Tibial nerve (tissue), 4 donors: Measurements from ENCODE around the gene MAPK4.

Source experiments
- EP300 ChIP-seq, 2 donors: sonication (generic); formaldehyde crosslinking; IDR thresholded peaks; one replicate each; pipeline ENCODE4 v1.6.1; 2017; ENCODE audit warnings: antibody characterized with exemption in 2 of 2, mild to moderate bottlenecking in 1 of 2
- POLR2A ChIP-seq, 2 donors: fragments of 450-650 bp; IDR thresholded peaks; one replicate each; pipeline ENCODE4 v1.6.1; 2017; ENCODE audit warnings: antibody characterized with exemption in 2 of 2, mild to moderate bottlenecking in 2 of 2, moderate library complexity in 2 of 2
- TF ChIP-seq, protein P1 (sequence below), 5 experiments: fragments of 200-600 bp in 3 of 5; fragments of 450-650 bp in 2 of 5; sonication (generic) in 3 of 5; IDR thresholded peaks; one replicate each; pipeline ENCODE4 v1.5.1; 2016 to 2019; ENCODE audit warnings: antibody characterized with exemption in 5 of 5, mild to moderate bottlenecking in 3 of 5, moderate library complexity in 2 of 5

DNA sequence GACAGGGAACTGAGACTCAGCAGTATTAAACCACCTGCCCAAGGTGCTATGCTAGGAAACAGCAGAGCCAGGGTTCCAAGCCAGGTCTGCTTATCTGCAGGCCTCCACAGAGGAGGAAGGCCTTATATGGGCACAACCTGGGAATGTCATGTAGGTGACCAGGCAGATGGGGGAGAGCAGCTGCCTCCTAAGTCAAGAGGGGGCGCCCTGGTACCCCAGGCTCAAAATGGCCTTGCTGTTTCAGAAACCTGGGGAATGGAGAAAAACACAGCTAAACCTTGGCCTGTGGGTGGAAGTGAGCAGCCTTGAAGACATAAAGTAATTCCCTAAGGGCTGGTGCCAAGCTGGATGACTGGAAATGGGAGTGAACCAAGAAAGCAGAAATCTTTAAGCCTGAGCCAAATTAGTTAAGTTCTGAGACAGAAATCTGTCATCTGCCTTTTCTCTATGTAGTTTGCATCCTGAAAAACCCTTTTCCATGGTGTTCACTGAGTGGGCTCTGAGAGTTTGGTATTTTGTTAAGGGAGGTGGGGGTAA, 79.1 kb downstream of the MAPK4 start:
- TF ChIP-seq, protein P1, sequence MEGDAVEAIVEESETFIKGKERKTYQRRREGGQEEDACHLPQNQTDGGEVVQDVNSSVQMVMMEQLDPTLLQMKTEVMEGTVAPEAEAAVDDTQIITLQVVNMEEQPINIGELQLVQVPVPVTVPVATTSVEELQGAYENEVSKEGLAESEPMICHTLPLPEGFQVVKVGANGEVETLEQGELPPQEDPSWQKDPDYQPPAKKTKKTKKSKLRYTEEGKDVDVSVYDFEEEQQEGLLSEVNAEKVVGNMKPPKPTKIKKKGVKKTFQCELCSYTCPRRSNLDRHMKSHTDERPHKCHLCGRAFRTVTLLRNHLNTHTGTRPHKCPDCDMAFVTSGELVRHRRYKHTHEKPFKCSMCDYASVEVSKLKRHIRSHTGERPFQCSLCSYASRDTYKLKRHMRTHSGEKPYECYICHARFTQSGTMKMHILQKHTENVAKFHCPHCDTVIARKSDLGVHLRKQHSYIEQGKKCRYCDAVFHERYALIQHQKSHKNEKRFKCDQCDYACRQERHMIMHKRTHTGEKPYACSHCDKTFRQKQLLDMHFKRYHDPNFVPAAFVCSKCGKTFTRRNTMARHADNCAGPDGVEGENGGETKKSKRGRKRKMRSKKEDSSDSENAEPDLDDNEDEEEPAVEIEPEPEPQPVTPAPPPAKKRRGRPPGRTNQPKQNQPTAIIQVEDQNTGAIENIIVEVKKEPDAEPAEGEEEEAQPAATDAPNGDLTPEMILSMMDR (IDR thresholded peaks at IDR 0.05), result no peak
- TF ChIP-seq POLR2A (IDR thresholded peaks at IDR 0.05), result no peak
- TF ChIP-seq EP300 (IDR thresholded peaks at IDR 0.05), result no peak
